GM19328 (cell line): ENCODE data around the gene KIF13A.

Experiments
- ATAC-seq: cut with Tn5 transposase; IDR thresholded peaks from one replicate; pipeline ENCODE4 v1.9.1; 2021; ENCODE audit warnings: mild to moderate bottlenecking, moderate library complexity; ENCODE audit not compliant: unreplicated experiment

The KIF13A gene

GRCh38 chr6:17730078-17730704, 257.2 kb downstream of the KIF13A start:
- no peak for ATAC-seq

- ATAC-seq, result no peak
These were observed 258.0 kb downstream of the KIF13A start for GRCh38 chr6:17729223-17730077.

GRCh38 chr6:17728551-17729222, 258.7 kb downstream of the KIF13A start:
- no peak for ATAC-seq

- ATAC-seq, result no peak
These were observed 262.4 kb downstream of the KIF13A start for GRCh38 chr6:17725083-17725482.

GRCh38 chr6:17724341-17724740, 263.1 kb downstream of the KIF13A start:
- ATAC-seq, result no peak

GRCh38 chr6:17721671-17722070, 265.8 kb downstream of the KIF13A start:
- no peak for ATAC-seq

GRCh38 chr6:17719323-17720041, 268.0 kb downstream of the KIF13A start:
- no peak for ATAC-seq

- ATAC-seq, result no peak
These were observed 271.2 kb downstream of the KIF13A start for GRCh38 chr6:17716221-17716620.

- ATAC-seq, result peak; percentile 64
These were observed 272.3 kb downstream of the KIF13A start for GRCh38 chr6:17714879-17715851.

- ATAC-seq, result no peak
These were observed 273.3 kb downstream of the KIF13A start for GRCh38 chr6:17714177-17714576.

- ATAC-seq, result no peak
These were observed 274.9 kb downstream of the KIF13A start for GRCh38 chr6:17712576-17712975.

GRCh38 chr6:17710331-17710730, 277.1 kb downstream of the KIF13A start:
- no peak for ATAC-seq

- no peak for ATAC-seq
These were observed 278.0 kb downstream of the KIF13A start for GRCh38 chr6:17709476-17709875.
